K562 (cell line): Measurements from ENCODE around the gene MIDN. TPM values are rescaled to one million over a fixed set of nuclear protein-coding genes. Genes with fewer than 3 reads are reported as not detected.
A peak's percentile ranks its signal among the peaks of the same experiment; 100 is the strongest.

ENCODE experiments used
- ARHGAP35 ChIP-seq: fragments of 450-650 bp; IDR thresholded peaks from 2 replicates; pipeline ENCODE4 v1.6.1; 2018; ENCODE audit not compliant: partially characterized antibody
- DEAF1 ChIP-seq: fragments of 450-650 bp; formaldehyde crosslinking; IDR thresholded peaks from 2 replicates; pipeline ENCODE4 v1.4.0; 2020; ENCODE audit warnings: mild to moderate bottlenecking, moderate library complexity
- E2F6 ChIP-seq, 2 experiments: IDR thresholded peaks; 2 replicates each; pipeline ENCODE4 v1.6.1; 2011; ENCODE audit warnings: borderline replicate concordance in 1 of 2, control low read depth in 1 of 2, low read depth in 1 of 2, low read length in 1 of 2, mild to moderate bottlenecking in 1 of 2, mixed read lengths in 1 of 2, moderate library complexity in 1 of 2; ENCODE audit not compliant: insufficient read depth in 1 of 2, insufficient read length in 1 of 2, poor library complexity in 1 of 2, severe bottlenecking in 1 of 2; ENCODE audit errors: extremely low read depth in 1 of 2
- MAZ ChIP-seq, 2 experiments: fragments of 450-650 bp in 1 of 2; sonication (generic) in 1 of 2; formaldehyde crosslinking; IDR thresholded peaks in 1 of 2; conservative IDR thresholded peaks in 1 of 2; 2 replicates each; pipeline versions ENCODE4 v1.4.0 to v1.5.0; 2020; ENCODE audit warnings: mild to moderate bottlenecking in 1 of 2, missing genetic modification reagents in 1 of 2
- MBD1 ChIP-seq: fragments of 250-450 bp; sonication (Bioruptor Pico); IDR thresholded peaks from 2 replicates; pipeline ENCODE4 v1.8.0; 2022; ENCODE audit warnings: inconsistent platforms
- NFRKB ChIP-seq: fragments of 450-650 bp; IDR thresholded peaks from 2 replicates; pipeline ENCODE4 v1.6.1; 2016; ENCODE audit warnings: low read depth
- NR2C2 ChIP-seq, 2 experiments: fragments of 200-800 bp in 1 of 2; sonication (Bioruptor generic) in 1 of 2; sonication (generic) in 1 of 2; formaldehyde crosslinking in 1 of 2; IDR thresholded peaks; 2 replicates each; pipeline versions ENCODE4 v1.6.1 to v1.8.0; 2016 to 2022; ENCODE audit warnings: mild to moderate bottlenecking in 1 of 2, missing compliant biosample characterization in 1 of 2, missing genetic modification characterization in 1 of 2, missing genetic modification reagents in 1 of 2
- PCBP2 ChIP-seq: fragments of 200-400 bp; formaldehyde crosslinking; IDR thresholded peaks from 2 replicates; pipeline ENCODE4 v1.6.1; 2018; ENCODE audit warnings: low read length, low read depth, mild to moderate bottlenecking, moderate library complexity; ENCODE audit not compliant: poor library complexity, severe bottlenecking
- PRMT5 ChIP-seq: sonication (generic); formaldehyde crosslinking; IDR thresholded peaks from 2 replicates; pipeline ENCODE4 v1.5.0; 2020; ENCODE audit warnings: missing genetic modification reagents
- RREB1 ChIP-seq: fragments of 250-450 bp; sonication (Bioruptor Pico); IDR thresholded peaks from 2 replicates; pipeline ENCODE4 v1.4.0; 2020
- SIX5 ChIP-seq, 2 experiments: IDR thresholded peaks; 2 replicates each; pipeline ENCODE4 v1.6.1; 2011; ENCODE audit warnings: low read length in 2 of 2, borderline replicate concordance in 1 of 2, low read depth in 1 of 2, mild to moderate bottlenecking in 1 of 2, moderate library complexity in 1 of 2; ENCODE audit not compliant: insufficient read depth in 1 of 2
- SNIP1 ChIP-seq: fragments of 450-650 bp; IDR thresholded peaks from 2 replicates; pipeline ENCODE4 v1.7.1; 2017; ENCODE audit warnings: low read depth, mild to moderate bottlenecking
- SREBF1 ChIP-seq: fragments of 150-350 bp; IDR thresholded peaks from 2 replicates; pipeline ENCODE4 v1.6.1; 2014; ENCODE audit warnings: antibody characterized with exemption, low read depth, low read length, borderline replicate concordance
- SRSF3 ChIP-seq: fragments of 200-400 bp; formaldehyde crosslinking; IDR thresholded peaks from 2 replicates; pipeline ENCODE4 v1.6.1; 2016; ENCODE audit warnings: mild to moderate bottlenecking, low read length, moderate library complexity; ENCODE audit not compliant: insufficient read depth
- ZC3H11A ChIP-seq: IDR thresholded peaks from 2 replicates; pipeline ENCODE4 v1.6.1; 2012; ENCODE audit warnings: low read depth, low read length, improper control_type of control experiment
- ZNF354B ChIP-seq: fragments of 250-450 bp; sonication (Bioruptor Pico); IDR thresholded peaks from 2 replicates; pipeline ENCODE4 v1.4.0; 2020
- polyA plus RNA-seq, 8 experiments: library from polyadenylated mRNA; depleted of rRNA in 4 of 8; stranded (reverse) in 5 of 8; unstranded in 3 of 8; fragments of >200 nt; fragmentation: Nextera tagmentation in 2 of 8; fragmentation: Illumina TruSeq in 1 of 8; extraction: Ambion mirVana in 2 of 8; extraction: Trizol in 1 of 8; gene quantifications; 2 replicates each; pipeline versions ENCODE4 v1.2.1 to v1.2.3, GENCODE V29; 2011 to 2014; ENCODE audit warnings: inconsistent platforms in 1 of 8, missing spikeins in 1 of 8
- total RNA-seq, 7 experiments: library from RNA; depleted of rRNA in 6 of 7; stranded (reverse); fragments of >200 nt in 6 of 7; fragmentation: Illumina TruSeq in 2 of 7; extraction: Trizol in 2 of 7; gene quantifications; 2 replicates each; pipeline versions ENCODE4 v1.2.1 to v1.2.3, GENCODE V29; 2011 to 2021; ENCODE audit warnings: low replicate concordance in 1 of 7

MIDN gene
- total and polyA plus RNA-seq, 9 of the 15 experiments (the other 6 are each of a cell fraction or from before 2014, with no cell fraction given), result 0.17 to 120 (median 10.1) TPM

GRCh38 chr19:1248139-1248785 lies at the start of gene MIDN (continued):
- TF ChIP-seq RREB1 (CRISPR knock-in tag), result no peak
- TF ChIP-seq NFRKB, result no peak
- TF ChIP-seq PCBP2, result no peak
- no peak for TF ChIP-seq ZC3H11A
- no peak for TF ChIP-seq ARHGAP35
- no peak for TF ChIP-seq PRMT5
- TF ChIP-seq NR2C2 (CRISPR knock-in tag; IDR thresholded peaks at IDR 0.05), result no peak
- 0 out of 2 replicates have a peak, but pooled peaks have one; percentile 27 for TF ChIP-seq NR2C2 (tag; IDR thresholded peaks at IDR 0.05)
- no peak for TF ChIP-seq MBD1
- no peak for TF ChIP-seq ZNF354B (CRISPR knock-in tag)
- no peak for TF ChIP-seq DEAF1 (CRISPR knock-in tag)
- TF ChIP-seq SREBF1, result no peak
- TF ChIP-seq SRSF3, result no peak
- TF ChIP-seq SNIP1, result no peak
- no peak for TF ChIP-seq SIX5 (IDR thresholded peaks at IDR 0.05; ENCODE audit: borderline replicate concordance in 1 of 2, insufficient read depth in 1 of 2, low read depth in 1 of 2, low read length in 2 of 2)
- peak in 1 of 2 experiments; percentile 36 for TF ChIP-seq E2F6 (IDR thresholded peaks at IDR 0.05; ENCODE audit: borderline replicate concordance in 1 of 2, extremely low read depth in 1 of 2, insufficient read depth in 1 of 2, insufficient read length in 1 of 2, low read depth in 1 of 2, low read length in 1 of 2, poor library complexity in 1 of 2, severe bottlenecking in 1 of 2)
- TF ChIP-seq MAZ (CRISPR knock-in tag; conservative IDR thresholded peaks at IDR 0.05 in 1 of 2, IDR thresholded peaks at IDR 0.05 in 1 of 2), result peak; percentile 93 to 98
